Transverse colon (tissue), 3 donors: ENCODE results near the gene TGFB1.

Experiments used
- EP300 ChIP-seq: sonication (generic); formaldehyde crosslinking; IDR thresholded peaks from one replicate; pipeline ENCODE4 v1.6.1; 2017; ENCODE audit warnings: antibody characterized with exemption, low read depth
- TF ChIP-seq, protein P1 (sequence below), 5 experiments: fragments of 200-600 bp in 3 of 5; fragments of 450-650 bp in 2 of 5; sonication (generic) in 3 of 5; IDR thresholded peaks; 1 replicate in 2 of 5; 2 replicates in 3 of 5; pipeline ENCODE4 v1.5.1; 2016 to 2017; ENCODE audit warnings: antibody characterized with exemption in 5 of 5, inconsistent platforms in 3 of 5, mild to moderate bottlenecking in 2 of 5, moderate library complexity in 1 of 5

DNA sequence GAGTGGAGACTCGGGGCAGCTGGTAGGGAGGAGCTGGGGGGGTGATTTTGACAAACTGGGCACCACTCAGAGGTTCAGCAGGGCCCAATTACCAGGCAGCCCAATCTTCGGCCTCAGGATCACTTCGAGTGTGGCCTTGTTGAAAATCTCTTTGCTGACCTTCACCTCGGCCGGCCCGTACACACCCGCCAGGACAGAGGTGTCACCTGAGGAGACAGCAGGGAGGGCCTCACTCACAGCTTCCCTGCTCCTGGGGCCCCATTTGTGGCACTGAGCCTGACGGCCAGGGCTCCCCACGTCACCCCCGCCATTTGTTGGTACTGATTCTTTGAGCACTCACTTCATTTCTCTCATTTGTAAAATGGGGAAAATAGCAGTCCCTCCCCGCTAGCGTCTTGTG is 39.1 kb upstream of the TGFB1 start:
- TF ChIP-seq, protein P1, sequence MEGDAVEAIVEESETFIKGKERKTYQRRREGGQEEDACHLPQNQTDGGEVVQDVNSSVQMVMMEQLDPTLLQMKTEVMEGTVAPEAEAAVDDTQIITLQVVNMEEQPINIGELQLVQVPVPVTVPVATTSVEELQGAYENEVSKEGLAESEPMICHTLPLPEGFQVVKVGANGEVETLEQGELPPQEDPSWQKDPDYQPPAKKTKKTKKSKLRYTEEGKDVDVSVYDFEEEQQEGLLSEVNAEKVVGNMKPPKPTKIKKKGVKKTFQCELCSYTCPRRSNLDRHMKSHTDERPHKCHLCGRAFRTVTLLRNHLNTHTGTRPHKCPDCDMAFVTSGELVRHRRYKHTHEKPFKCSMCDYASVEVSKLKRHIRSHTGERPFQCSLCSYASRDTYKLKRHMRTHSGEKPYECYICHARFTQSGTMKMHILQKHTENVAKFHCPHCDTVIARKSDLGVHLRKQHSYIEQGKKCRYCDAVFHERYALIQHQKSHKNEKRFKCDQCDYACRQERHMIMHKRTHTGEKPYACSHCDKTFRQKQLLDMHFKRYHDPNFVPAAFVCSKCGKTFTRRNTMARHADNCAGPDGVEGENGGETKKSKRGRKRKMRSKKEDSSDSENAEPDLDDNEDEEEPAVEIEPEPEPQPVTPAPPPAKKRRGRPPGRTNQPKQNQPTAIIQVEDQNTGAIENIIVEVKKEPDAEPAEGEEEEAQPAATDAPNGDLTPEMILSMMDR (IDR thresholded peaks at IDR 0.05) = no peak
- no peak for TF ChIP-seq EP300
